Body of pancreas (tissue), 4 donors: ENCODE results near the gene EDAR. TPM values are rescaled to one million over a fixed set of nuclear protein-coding genes. Genes with fewer than 3 reads are reported as not detected.

Source experiments
- ATAC-seq: fragments of 150-250 bp; one replicate; pipeline ENCODE4 v1.9.1; 2016
- DNase-seq, 4 donors: peaks; one replicate each; pipeline ENCODE4 v3.0.0-alpha.2; 2019
- H3K27ac ChIP-seq, 4 donors: fragments of 200-600 bp; sonication (generic); 1 replicate in 3 of 4; 2 replicates in 1 of 4; pipeline versions ENCODE4 v1.5.1 to v1.6.1; 2016 to 2019; ENCODE audit warnings: mild to moderate bottlenecking in 1 of 4, mixed read lengths in 1 of 4, moderate library complexity in 1 of 4
- H3K27me3 ChIP-seq, 2 donors: fragments of 200-600 bp; sonication (generic); one replicate each; pipeline ENCODE4 v1.6.0; 2016; ENCODE audit warnings: mild to moderate bottlenecking in 1 of 2
- H3K36me3 ChIP-seq, 2 donors: fragments of 200-600 bp; sonication (generic); replicated peaks in 1 of 2; 2 replicates each; pipeline ENCODE4 v1.5.1; 2016; ENCODE audit warnings: low read depth in 2 of 2; ENCODE audit not compliant: insufficient read depth in 1 of 2
- H3K4me1 ChIP-seq: fragments of 200-600 bp; sonication (generic); one replicate; pipeline ENCODE4 v1.6.0; 2016
- H3K4me3 ChIP-seq, 2 donors: fragments of 200-600 bp; sonication (generic); 1 replicate in 1 of 2; 2 replicates in 1 of 2; pipeline ENCODE4 v1.5.1; 2016 to 2019
- H3K9me3 ChIP-seq, 3 donors: fragments of 200-600 bp; sonication (generic); 1 replicate in 2 of 3; 2 replicates in 1 of 3; pipeline ENCODE4 v1.5.1; 2016
- POLR2A ChIP-seq, 3 donors: fragments of 450-650 bp; IDR thresholded peaks; one replicate each; pipeline ENCODE4 v1.6.1; 2016; ENCODE audit warnings: antibody characterized with exemption in 3 of 3, mild to moderate bottlenecking in 2 of 3
- WGBS, 2 donors: methylation state at CpG; one replicate each; pipeline ENCODE4 v1.1.5; 2017; 5-methylcytosine and 5-hydroxymethylcytosine counted together
- intact Hi-C: fragments of 100-400 bp; cut with DNase I; formaldehyde crosslinking; loops from one replicate; pipeline ENCODE4 v1.15.1; 2023
- total RNA-seq, 2 donors: library from RNA; depleted of rRNA; stranded (reverse); fragments of >200 nt; gene quantifications; one replicate each; pipeline ENCODE4 v1.1.0, GENCODE V29; 2016
- TF ChIP-seq, protein P1 (sequence below), 7 experiments: fragments of 450-650 bp in 4 of 7; fragments of 200-600 bp in 3 of 7; sonication (generic) in 3 of 7; IDR thresholded peaks; one replicate each; pipeline ENCODE4 v1.5.1; 2016 to 2019; ENCODE audit warnings: antibody characterized with exemption in 7 of 7

EDAR gene
- total RNA-seq, 2 donors from 2014 or later = not detected

GRCh38 chr2:108866041-108866440 is 123.0 kb downstream of the EDAR start:
- Histone ChIP-seq H3K27me3 (no peaks in the 10 kb centered on the region), H3K36me3 (no peaks in the 10 kb centered on the region), H3K4me3 (no peak overlapping the region), H3K27ac (no peak overlapping the region), H3K9me3 (no peaks in the 10 kb centered on the region), H3K4me1 (no peaks in the 10 kb centered on the region)
- ATAC-seq (no peak), DNase-seq (no peak)
- TF ChIP-seq POLR2A (IDR thresholded peaks at IDR 0.05) = no peak
- TF ChIP-seq, protein P1, sequence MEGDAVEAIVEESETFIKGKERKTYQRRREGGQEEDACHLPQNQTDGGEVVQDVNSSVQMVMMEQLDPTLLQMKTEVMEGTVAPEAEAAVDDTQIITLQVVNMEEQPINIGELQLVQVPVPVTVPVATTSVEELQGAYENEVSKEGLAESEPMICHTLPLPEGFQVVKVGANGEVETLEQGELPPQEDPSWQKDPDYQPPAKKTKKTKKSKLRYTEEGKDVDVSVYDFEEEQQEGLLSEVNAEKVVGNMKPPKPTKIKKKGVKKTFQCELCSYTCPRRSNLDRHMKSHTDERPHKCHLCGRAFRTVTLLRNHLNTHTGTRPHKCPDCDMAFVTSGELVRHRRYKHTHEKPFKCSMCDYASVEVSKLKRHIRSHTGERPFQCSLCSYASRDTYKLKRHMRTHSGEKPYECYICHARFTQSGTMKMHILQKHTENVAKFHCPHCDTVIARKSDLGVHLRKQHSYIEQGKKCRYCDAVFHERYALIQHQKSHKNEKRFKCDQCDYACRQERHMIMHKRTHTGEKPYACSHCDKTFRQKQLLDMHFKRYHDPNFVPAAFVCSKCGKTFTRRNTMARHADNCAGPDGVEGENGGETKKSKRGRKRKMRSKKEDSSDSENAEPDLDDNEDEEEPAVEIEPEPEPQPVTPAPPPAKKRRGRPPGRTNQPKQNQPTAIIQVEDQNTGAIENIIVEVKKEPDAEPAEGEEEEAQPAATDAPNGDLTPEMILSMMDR (IDR thresholded peaks at IDR 0.05) = no peak
- intact Hi-C loops = no loop called here

DNA sequence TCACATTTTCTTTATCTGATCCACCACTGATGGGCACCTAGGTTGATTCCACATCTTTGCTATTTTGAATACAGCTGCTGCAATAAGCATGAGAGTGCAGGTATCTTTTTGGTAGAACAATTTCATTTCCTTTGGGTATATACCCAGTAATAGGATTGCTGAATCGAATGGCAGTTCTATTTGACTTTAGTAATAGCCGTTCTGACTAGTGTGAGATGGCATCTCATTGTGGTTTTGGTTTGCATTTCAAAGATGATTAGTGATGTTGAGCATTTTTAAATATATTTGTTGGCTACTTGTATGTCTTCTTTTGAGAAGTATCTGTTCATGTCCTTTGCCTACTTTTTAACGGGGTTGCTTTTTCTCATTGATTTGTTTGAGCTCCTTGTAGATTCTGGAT is 130.1 kb downstream of the EDAR start:
- Histone ChIP-seq H3K36me3 (no peaks in the 10 kb centered on the region), H3K4me3 (no peak overlapping the region), H3K27me3 (no peaks in the 10 kb centered on the region), H3K27ac (no peak overlapping the region), H3K4me1 (no peaks in the 10 kb centered on the region), H3K9me3 (no peaks in the 10 kb centered on the region)
- ATAC-seq (no peak), DNase-seq (no peak)
- intact Hi-C loops = no loop called here
- no peak for TF ChIP-seq POLR2A (IDR thresholded peaks at IDR 0.05)
- TF ChIP-seq, protein P1 (IDR thresholded peaks at IDR 0.05) = no peak
- WGBS, 2 donors = 92 to 94% methylated on average over 3 of the region's 3 CpGs

GRCh38 chr2:108855194-108855593 is 133.8 kb downstream of the EDAR start:
- Histone ChIP-seq H3K27ac (no peak overlapping the region), H3K9me3 (no peaks in the 10 kb centered on the region), H3K27me3 (no peaks in the 10 kb centered on the region), H3K36me3 (no peaks in the 10 kb centered on the region), H3K4me1 (no peaks in the 10 kb centered on the region), H3K4me3 (no peak overlapping the region)
- no peak for TF ChIP-seq POLR2A (IDR thresholded peaks at IDR 0.05)
- TF ChIP-seq, protein P1 (IDR thresholded peaks at IDR 0.05) = peak in 4 of 7 experiments; percentile 11 to 23 (median 14)
- DNase-seq (no peak), ATAC-seq (no peak)
- intact Hi-C loops = no loop called here
- WGBS, 2 donors = 46 to 55% methylated on average over 1 of the region's 1 CpG

GRCh38 chr2:108854484-108854883 is 134.5 kb downstream of the EDAR start:
- ATAC-seq = no peak
- intact Hi-C loops = no loop called here
- Histone ChIP-seq H3K36me3 (no peaks in the 10 kb centered on the region), H3K4me3 (no peak overlapping the region), H3K9me3 (no peaks in the 10 kb centered on the region), H3K27ac (no peak overlapping the region), H3K27me3 (no peaks in the 10 kb centered on the region), H3K4me1 (no peaks in the 10 kb centered on the region)
- TF ChIP-seq, protein P1 (IDR thresholded peaks at IDR 0.05) = no peak
- no peak for TF ChIP-seq POLR2A (IDR thresholded peaks at IDR 0.05)
- WGBS, 2 donors = 81 to 85% methylated on average over 1 of the region's 1 CpG
- no peak for DNase-seq

DNA sequence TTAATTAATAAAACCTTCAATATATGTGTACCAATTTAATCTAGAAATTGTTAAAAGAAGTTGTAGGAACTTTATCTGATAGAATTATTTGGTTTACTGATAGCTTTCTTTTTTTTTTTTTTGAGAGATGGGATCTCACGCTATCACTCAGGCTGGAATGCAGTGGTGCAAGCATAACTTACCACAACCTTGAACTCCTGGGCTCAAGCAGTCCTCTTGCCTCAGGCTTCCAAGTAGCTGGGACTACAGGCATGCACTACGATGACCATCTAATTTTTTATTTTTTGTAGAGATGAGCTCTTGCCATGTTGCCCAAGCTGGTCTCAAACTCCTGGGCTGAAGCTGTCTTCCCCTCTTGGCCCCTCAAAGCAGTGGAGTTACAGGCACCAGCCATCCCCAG is 135.6 kb downstream of the EDAR start:
- no peaks in the 10 kb centered on the region for H3K27me3 ChIP-seq
- H3K4me1 ChIP-seq = no peaks in the 10 kb centered on the region
- 63 to 64% methylated on average over 2 of the region's 2 CpGs for WGBS, 2 donors
- intact Hi-C loops = no loop called here
- TF ChIP-seq, protein P1 (IDR thresholded peaks at IDR 0.05) = no peak
- no peak for TF ChIP-seq POLR2A (IDR thresholded peaks at IDR 0.05)
- no peak for DNase-seq
- no peaks in the 10 kb centered on the region for H3K36me3 ChIP-seq
- H3K9me3 ChIP-seq = no peaks in the 10 kb centered on the region
- ATAC-seq = no peak
- no peak overlapping the region for H3K27ac ChIP-seq
- no peak overlapping the region for H3K4me3 ChIP-seq
